Subcutaneous abdominal adipose tissue (tissue), 5 donors: ENCODE data around the gene TLE4.

ENCODE experiments used
- H3K27ac ChIP-seq: one replicate; pipeline ENCODE4 v1.7.0; 2013; ENCODE audit warnings: low read depth, mild to moderate bottlenecking, inconsistent platforms, low read length, moderate library complexity
- H3K27me3 ChIP-seq, 5 donors: one replicate each; pipeline ENCODE4 v1.7.0; 2013; ENCODE audit warnings: low read length in 5 of 5, inconsistent platforms in 1 of 5; ENCODE audit not compliant: control insufficient read depth in 5 of 5, insufficient read depth in 4 of 5
- H3K36me3 ChIP-seq, 5 donors: one replicate each; pipeline ENCODE4 v1.7.0; 2013; ENCODE audit warnings: low read length in 5 of 5; ENCODE audit not compliant: control insufficient read depth in 5 of 5, insufficient read depth in 5 of 5
- H3K4me1 ChIP-seq, 5 donors: one replicate each; pipeline ENCODE4 v1.7.0; 2013; ENCODE audit warnings: low read length in 5 of 5, mild to moderate bottlenecking in 3 of 5, moderate library complexity in 1 of 5; ENCODE audit not compliant: control insufficient read depth in 5 of 5, insufficient read depth in 5 of 5
- H3K4me3 ChIP-seq, 5 donors: one replicate each; pipeline ENCODE4 v1.7.0; 2013; ENCODE audit warnings: low read length in 5 of 5, low read depth in 1 of 5
- H3K9ac ChIP-seq, 5 donors: one replicate each; pipeline ENCODE4 v1.7.0; 2013; ENCODE audit warnings: low read length in 5 of 5, mild to moderate bottlenecking in 4 of 5, moderate library complexity in 3 of 5
- H3K9me3 ChIP-seq, 5 donors: one replicate each; pipeline ENCODE4 v1.7.0; 2013; ENCODE audit warnings: low read length in 5 of 5; ENCODE audit not compliant: control insufficient read depth in 5 of 5
- donor health status: healthy.
- donor health status: healthy.
- donor health status: healthy.
- donor health status: healthy.
- donor health status: healthy.

Gene TLE4

DNA sequence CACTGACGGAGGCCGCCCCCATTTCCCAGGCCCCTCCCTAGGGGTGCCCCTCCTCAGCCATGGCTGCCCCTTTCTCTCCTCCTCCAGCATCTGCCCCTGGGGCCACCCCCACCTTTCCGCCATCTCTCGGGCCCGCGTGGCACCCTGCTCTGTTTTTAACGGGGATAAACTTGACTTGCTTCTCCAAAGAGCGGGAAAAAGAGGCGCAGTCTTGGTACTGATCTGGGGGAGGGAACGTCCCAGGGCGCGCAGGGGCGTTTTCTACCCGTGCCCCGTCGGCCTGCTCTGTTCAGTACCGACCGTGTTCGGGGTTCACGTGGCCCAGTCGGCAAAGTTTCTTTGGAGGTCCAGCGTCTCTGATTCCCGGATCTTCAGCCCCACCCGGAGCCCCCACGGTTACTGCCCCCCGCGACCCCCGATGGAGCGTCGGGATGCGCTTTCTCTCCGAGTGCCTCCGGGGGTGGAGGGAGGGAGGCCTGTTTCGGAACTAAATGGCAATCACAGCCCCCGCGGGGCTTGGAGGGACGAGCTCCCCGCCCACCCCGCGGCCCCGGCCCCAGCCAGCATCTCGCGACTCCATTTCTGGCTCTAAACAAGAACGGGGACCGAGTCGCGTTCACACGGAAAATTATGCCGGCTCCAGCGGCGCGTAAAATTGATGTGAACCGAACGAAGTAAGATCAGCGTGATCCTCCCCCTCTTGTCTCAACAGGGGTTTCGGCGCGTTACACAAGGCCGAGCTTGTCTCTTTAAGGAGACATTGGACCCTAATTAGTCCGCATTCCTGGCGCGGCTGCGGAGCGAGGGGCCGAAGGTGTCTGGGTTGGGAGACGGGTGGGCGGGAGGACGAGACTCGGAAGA is 1.1 kb upstream of the TLE4 start:
- peaks cover 0 to 33% (median 21%) of the 10 kb centered on the region in 5 donors for H3K4me1 ChIP-seq
- peak overlapping the region; percentile 72 to 84 (median 79) for H3K4me3 ChIP-seq
- H3K27ac ChIP-seq = no peak overlapping the region
- peak overlapping the region in 4 of 5 donors; percentile 8 to 74 (median 42) for H3K9ac ChIP-seq
- H3K36me3 ChIP-seq = no peaks in the 10 kb centered on the region
- peaks cover 0 to 3% (median 0%) of the 10 kb centered on the region in 5 donors for H3K9me3 ChIP-seq
- H3K27me3 ChIP-seq = peaks cover 3 to 12% (median 10%) of the 10 kb centered on the region in 5 donors

GRCh38 chr9:79572032-79572607 is 355 bp downstream of the TLE4 start:
- H3K27me3 ChIP-seq = peaks cover 0 to 8% (median 6%) of the 10 kb centered on the region in 5 donors

DNA sequence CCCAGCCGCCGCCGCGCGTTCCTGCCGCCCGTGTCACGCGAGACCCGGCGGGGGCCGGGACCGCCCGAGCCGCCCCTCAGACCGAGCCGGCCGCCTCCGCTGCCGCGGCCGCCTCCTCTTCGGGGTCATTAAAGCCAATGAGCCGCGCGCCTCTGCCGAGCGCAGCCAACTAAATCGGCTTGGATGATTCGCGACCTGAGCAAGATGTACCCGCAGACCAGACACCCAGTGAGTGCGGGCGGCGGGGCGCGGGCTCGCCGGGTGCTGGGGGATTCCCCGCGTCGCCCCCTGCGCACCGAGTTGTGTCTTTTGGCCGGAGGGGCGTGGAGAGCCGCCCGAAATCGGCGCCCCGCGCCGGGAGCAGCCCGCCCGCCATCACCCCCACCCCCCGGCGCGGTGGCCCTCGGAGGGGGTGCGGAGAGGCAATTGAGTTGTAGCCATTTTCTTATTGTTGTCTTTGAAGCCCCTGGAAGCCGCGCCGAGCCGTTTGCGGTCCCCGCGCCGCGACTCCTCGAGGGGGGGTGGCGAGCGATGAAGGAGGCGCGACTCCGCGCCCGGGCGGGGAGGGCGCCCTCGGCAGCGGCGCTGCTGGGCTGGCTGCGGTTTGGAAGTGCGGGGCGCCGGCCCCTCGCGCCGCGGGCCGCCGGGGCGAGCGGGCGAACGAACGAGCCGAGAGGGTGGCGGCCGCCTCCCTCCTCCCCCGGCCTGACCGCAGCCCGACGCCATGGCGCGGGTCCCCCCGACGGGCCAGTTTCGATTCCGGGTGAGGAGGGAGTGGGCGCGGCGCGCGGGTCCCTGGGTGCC is 1.0 kb downstream of the TLE4 start:
- Histone ChIP-seq H3K4me3 (peak overlapping the region in 4 of 5 donors; percentile 72 to 88 (median 78)), H3K9ac (peak overlapping the region in 4 of 5 donors; percentile 51 to 74 (median 70)), H3K27me3 (peaks cover 0 to 8% (median 6%) of the 10 kb centered on the region in 5 donors), H3K4me1 (peaks cover 0 to 33% (median 21%) of the 10 kb centered on the region in 5 donors), H3K9me3 (peaks cover 0 to under 1% (median 0%) of the 10 kb centered on the region in 5 donors), H3K27ac (peak overlapping the region; percentile 48), H3K36me3 (no peaks in the 10 kb centered on the region)

More at GRCh38 chr9:79572032-79572607, 355 bp downstream of the TLE4 start:
- Histone ChIP-seq H3K9ac (peak overlapping the region; percentile 69 to 80 (median 73)), H3K9me3 (peaks cover 0 to 3% (median 0%) of the 10 kb centered on the region in 5 donors), H3K4me1 (peaks cover 0 to 33% (median 21%) of the 10 kb centered on the region in 5 donors), H3K27ac (peak overlapping the region; percentile 91), H3K36me3 (no peaks in the 10 kb centered on the region), H3K4me3 (peak overlapping the region; percentile 72 to 88 (median 78))

DNA sequence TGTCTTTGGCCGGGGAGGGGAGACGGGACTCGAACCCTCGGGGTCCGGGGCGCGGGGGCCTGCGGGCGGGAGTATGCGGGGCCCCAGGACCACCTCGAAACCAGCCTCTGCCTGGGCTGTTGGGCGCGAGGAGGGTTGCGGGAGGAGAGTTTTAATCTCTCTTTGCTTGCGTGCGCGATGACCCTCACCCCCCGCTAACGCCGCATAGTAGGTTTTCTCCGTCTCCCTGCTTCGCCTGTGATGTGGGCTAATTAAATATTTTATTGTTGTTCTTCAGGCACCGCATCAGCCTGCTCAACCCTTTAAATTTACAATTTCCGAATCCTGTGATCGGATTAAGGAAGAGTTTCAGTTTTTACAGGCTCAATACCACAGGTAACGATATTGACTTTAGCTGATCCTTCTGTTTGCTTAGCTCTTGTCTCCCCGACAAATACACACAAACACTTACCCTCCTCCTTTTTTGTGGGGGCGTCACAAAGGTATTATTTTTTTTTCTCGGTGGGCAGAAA is 1.7 kb downstream of the TLE4 start:
- H3K27ac ChIP-seq = peak overlapping the region; percentile 48
- H3K9me3 ChIP-seq = no peaks in the 10 kb centered on the region

DNA sequence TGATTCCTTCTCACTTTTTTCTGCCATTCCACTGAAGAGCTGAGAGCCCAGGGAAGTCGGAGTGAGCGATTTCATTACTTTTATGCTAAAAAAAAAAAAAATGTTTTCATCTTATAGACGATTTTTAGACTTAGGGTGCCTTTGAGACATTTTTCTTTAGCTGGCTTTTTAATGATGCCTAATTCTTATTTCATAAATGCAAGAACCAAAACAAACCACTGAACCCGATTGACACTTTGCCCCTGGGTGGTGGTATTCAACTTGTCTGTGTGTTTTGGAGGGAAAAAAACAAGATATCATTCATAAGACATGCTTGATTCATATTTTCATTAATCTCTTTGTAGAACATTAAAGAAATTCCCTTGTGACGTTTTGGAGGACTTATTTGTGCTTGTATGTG is 2.4 kb downstream of the TLE4 start:
- peak overlapping the region in 4 of 5 donors; percentile 78 to 88 (median 78) for H3K4me3 ChIP-seq
- H3K9ac ChIP-seq = peak overlapping the region in 2 of 5 donors; percentile 7 to 74
- H3K9me3 ChIP-seq = no peaks in the 10 kb centered on the region
- H3K27me3 ChIP-seq = peaks cover 0 to 8% (median 6%) of the 10 kb centered on the region in 5 donors
- no peaks in the 10 kb centered on the region for H3K36me3 ChIP-seq
- no peak overlapping the region for H3K27ac ChIP-seq
- H3K4me1 ChIP-seq = peaks cover 0 to 27% (median 18%) of the 10 kb centered on the region in 5 donors

More for the DNA sequence above, 1.7 kb downstream of the TLE4 start:
- peaks cover 0 to 33% (median 18%) of the 10 kb centered on the region in 5 donors for H3K4me1 ChIP-seq
- peak overlapping the region; percentile 72 to 88 (median 78) for H3K4me3 ChIP-seq
- peak overlapping the region in 4 of 5 donors; percentile 51 to 74 (median 70) for H3K9ac ChIP-seq
- peaks cover 0 to 8% (median 6%) of the 10 kb centered on the region in 5 donors for H3K27me3 ChIP-seq
- no peaks in the 10 kb centered on the region for H3K36me3 ChIP-seq

- H3K9ac ChIP-seq = no peak overlapping the region
- peaks cover 0 to 27% (median 18%) of the 10 kb centered on the region in 5 donors for H3K4me1 ChIP-seq
- no peaks in the 10 kb centered on the region for H3K36me3 ChIP-seq
- peaks cover 0 to 7% (median 6%) of the 10 kb centered on the region in 5 donors for H3K27me3 ChIP-seq
- no peaks in the 10 kb centered on the region for H3K9me3 ChIP-seq
- H3K27ac ChIP-seq = no peak overlapping the region
- no peak overlapping the region for H3K4me3 ChIP-seq
Measured at GRCh38 chr9:79574781-79575180, 3.0 kb downstream of the TLE4 start.

- Histone ChIP-seq H3K9ac (no peak overlapping the region), H3K9me3 (no peaks in the 10 kb centered on the region), H3K27me3 (peaks cover 0 to 1% (median 0%) of the 10 kb centered on the region in 5 donors), H3K27ac (no peak overlapping the region), H3K4me3 (no peak overlapping the region), H3K4me1 (peaks cover 0 to 21% (median 13%) of the 10 kb centered on the region in 5 donors), H3K36me3 (no peaks in the 10 kb centered on the region)
Measured at GRCh38 chr9:79575547-79575946, 3.8 kb downstream of the TLE4 start.

DNA sequence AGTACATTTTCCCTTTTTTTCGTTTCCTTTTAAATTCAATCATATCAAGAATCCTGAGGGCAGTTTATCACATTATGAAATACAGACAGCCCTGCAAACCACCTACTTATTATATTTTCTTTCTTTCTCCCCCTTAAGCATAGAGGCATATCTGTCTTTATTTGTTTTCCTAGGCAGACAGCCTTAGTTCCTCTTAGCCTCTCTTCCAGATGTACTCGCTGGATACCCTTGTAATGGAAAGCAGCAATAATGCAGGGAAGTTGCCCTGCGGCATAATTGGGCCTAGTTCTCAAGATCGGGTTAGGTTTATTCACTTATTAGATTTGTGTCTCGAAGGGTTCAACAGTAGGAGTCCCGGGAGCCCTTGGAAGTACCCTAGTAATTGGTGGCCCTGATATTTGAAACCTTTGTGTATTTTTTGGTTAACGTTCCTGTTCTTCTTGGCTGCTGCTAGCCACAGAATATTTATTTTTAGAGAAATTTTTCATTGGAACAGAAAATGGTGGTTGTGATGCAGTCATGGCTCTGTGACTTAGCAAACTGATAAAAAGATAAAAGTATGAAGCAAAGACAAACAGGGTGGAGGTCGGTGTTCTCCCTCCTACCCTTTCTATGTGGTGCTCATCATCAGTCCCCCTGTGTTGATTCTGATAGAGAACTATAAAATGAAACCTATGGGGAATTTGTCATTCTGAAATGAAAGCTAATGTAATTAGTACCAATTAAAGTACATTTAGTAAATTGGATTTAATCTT is 6.4 kb downstream of the TLE4 start:
- no peaks in the 10 kb centered on the region for H3K9me3 ChIP-seq
- no peaks in the 10 kb centered on the region for H3K36me3 ChIP-seq
- H3K4me3 ChIP-seq = no peak overlapping the region
- H3K27me3 ChIP-seq = no peaks in the 10 kb centered on the region
- no peak overlapping the region for H3K9ac ChIP-seq
- H3K4me1 ChIP-seq = peaks cover 0 to 33% (median 13%) of the 10 kb centered on the region in 5 donors
- no peak overlapping the region for H3K27ac ChIP-seq

DNA sequence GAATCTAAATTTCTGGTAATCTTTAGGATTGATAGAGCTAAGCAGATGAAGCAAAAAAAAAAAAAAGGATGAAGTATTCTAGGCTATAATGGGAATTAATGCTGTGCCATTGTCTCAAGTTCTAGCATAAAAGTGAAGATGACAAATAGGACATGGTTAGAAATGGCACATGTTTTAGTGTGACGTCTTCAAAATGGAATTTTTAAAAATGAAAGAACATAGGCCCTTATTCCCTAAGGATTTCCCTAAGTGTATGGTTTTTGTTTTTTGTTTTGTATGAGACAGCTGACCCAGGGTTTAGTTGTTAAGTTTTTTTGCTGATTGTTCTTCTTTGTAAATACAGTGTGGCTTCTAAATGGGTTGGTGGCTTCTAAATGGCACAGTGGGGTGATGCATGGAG is 7.1 kb downstream of the TLE4 start:
- no peak overlapping the region for H3K9ac ChIP-seq
- H3K27ac ChIP-seq = no peak overlapping the region
- no peak overlapping the region for H3K4me3 ChIP-seq

More for the DNA sequence above, 7.1 kb downstream of the TLE4 start:
- H3K9me3 ChIP-seq = no peaks in the 10 kb centered on the region
- no peaks in the 10 kb centered on the region for H3K27me3 ChIP-seq
- H3K4me1 ChIP-seq = peaks cover 0 to 27% (median 8%) of the 10 kb centered on the region in 5 donors
- no peaks in the 10 kb centered on the region for H3K36me3 ChIP-seq
